GM12801 (cell line): ENCODE data around the gene USP13.

Experiments used
- CTCF ChIP-seq: IDR thresholded peaks from one replicate; pipeline ENCODE4 v1.5.1; 2011; ENCODE audit warnings: control low read depth; ENCODE audit not compliant: insufficient read length; ENCODE audit errors: extremely low read depth

USP13 gene

GRCh38 chr3:179703816-179704215 lies 51.0 kb downstream of the USP13 start:
- no peak for TF ChIP-seq CTCF

DNA sequence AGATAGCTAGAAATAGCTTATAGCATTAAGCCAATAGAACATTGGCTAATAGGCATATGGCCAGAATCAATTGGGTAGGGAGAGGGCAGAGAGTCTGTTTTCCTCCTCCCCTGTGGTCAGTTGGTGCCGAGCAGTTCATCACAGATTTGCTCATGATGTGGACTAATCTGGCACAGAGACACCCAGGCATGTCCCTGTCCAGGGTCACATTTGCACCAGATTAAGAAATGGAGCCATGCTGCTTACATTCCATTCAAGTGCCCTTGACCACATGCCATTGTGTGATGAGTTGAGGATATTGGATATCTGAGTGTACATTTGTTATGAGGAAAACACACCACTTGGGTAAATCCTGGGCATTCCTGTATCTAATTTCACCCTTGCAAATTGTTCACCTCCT lies 53.4 kb downstream of the USP13 start:
- TF ChIP-seq CTCF: no peak

- no peak for TF ChIP-seq CTCF
Measured at GRCh38 chr3:179710079-179710478, 57.2 kb downstream of the USP13 start.

DNA sequence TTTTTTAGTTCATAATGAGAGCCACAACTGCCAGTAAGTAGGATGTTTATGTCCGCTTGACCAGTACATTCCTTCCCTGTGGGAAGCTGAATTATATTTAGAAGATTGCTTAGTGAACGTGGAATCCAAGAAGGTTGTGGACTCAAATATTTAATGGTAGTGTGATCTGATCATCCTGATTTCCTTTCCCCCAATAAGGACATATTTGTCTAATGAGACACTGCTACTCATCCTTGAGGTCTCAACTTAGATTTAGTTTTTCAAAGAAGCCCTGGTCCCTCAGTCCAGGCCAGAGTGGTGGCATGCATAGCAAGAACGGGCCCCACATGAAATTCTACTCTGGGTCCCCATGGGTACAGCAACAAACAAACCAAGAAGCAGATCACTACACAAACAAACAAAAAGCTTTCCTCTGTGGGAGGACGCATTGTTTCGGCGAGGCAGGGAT lies 60.8 kb downstream of the USP13 start:
- TF ChIP-seq CTCF: no peak

- no peak for TF ChIP-seq CTCF
Measured at GRCh38 chr3:179715582-179715981, 62.7 kb downstream of the USP13 start.

- no peak for TF ChIP-seq CTCF
Measured at GRCh38 chr3:179716226-179716625, 63.4 kb downstream of the USP13 start.

GRCh38 chr3:179716811-179717210 lies 64.0 kb downstream of the USP13 start:
- TF ChIP-seq CTCF: no peak

DNA sequence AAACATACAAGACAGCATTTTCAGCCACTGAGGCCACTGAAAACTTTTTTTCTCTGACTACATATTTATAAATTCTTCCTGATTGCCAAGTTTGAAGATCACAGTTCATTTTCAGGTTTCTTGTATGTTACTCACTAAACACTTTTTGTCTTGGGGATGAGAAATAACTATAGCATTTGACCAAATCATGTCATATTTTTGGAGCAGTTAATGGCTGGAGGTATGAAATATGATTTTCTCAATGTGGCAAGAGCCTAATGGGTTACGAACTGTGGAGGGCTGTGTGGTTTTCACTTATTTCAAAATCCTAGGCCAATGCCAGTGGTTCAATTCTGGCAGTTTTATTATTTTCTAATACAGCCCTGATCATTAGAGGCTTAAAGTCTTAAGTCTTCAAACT lies 64.4 kb downstream of the USP13 start:
- TF ChIP-seq CTCF: no peak
